ENCODE data around the gene PPL.

The PPL gene

GRCh38 chr16:4882000-4882632 lies 54.8 kb downstream of the PPL start:
- Histone ChIP-seq H3K9ac (no peak overlapping the region), H3K27ac (no peak overlapping the region), H3K4me1 (no peaks in the 10 kb centered on the region), H3K4me3 (no peak overlapping the region), H3K4me2 (no peak overlapping the region), H4K20me1 (peaks cover 76% of the 10 kb centered on the region), H3K27me3 (no peaks in the 10 kb centered on the region), H3K9me3 (no peaks in the 10 kb centered on the region), H3K36me3 (peaks cover 100% of the 10 kb centered on the region)
- no peak for TF ChIP-seq Cebpa-rat (IDR thresholded peaks at IDR 0.05)

- no peaks in the 10 kb centered on the region for H3K4me1 ChIP-seq
- no peak overlapping the region for H3K27ac ChIP-seq
- no peaks in the 10 kb centered on the region for H3K27me3 ChIP-seq
- peaks cover 86% of the 10 kb centered on the region for H4K20me1 ChIP-seq
- TF ChIP-seq Cebpa-rat (IDR thresholded peaks at IDR 0.05), result no peak
- no peak overlapping the region for H3K4me2 ChIP-seq
- no peak overlapping the region for H3K9ac ChIP-seq
- H3K9me3 ChIP-seq, result no peaks in the 10 kb centered on the region
- H3K36me3 ChIP-seq, result peaks cover 100% of the 10 kb centered on the region
- no peak overlapping the region for H3K4me3 ChIP-seq
Observed at GRCh38 chr16:4880006-4880580, 56.9 kb downstream of the PPL start.

- H3K4me1 ChIP-seq, result no peaks in the 10 kb centered on the region
- no peak overlapping the region for H3K4me2 ChIP-seq
- no peak overlapping the region for H3K9ac ChIP-seq
- no peaks in the 10 kb centered on the region for H3K27me3 ChIP-seq
- TF ChIP-seq Cebpa-rat (IDR thresholded peaks at IDR 0.05), result no peak
- no peak overlapping the region for H3K4me3 ChIP-seq
- no peaks in the 10 kb centered on the region for H3K9me3 ChIP-seq
- peaks cover 100% of the 10 kb centered on the region for H3K36me3 ChIP-seq
- no peak overlapping the region for H3K27ac ChIP-seq
- peaks cover 86% of the 10 kb centered on the region for H4K20me1 ChIP-seq
Observed at GRCh38 chr16:4879049-4879448, 57.9 kb downstream of the PPL start.

GRCh38 chr16:4877380-4877685 lies 59.6 kb downstream of the PPL start:
- Histone ChIP-seq H3K27ac (no peak overlapping the region), H3K9ac (no peak overlapping the region), H3K4me2 (no peak overlapping the region), H4K20me1 (peaks cover 74% of the 10 kb centered on the region), H3K4me3 (no peak overlapping the region), H3K27me3 (no peaks in the 10 kb centered on the region), H3K4me1 (no peaks in the 10 kb centered on the region), H3K36me3 (peaks cover 100% of the 10 kb centered on the region), H3K9me3 (no peaks in the 10 kb centered on the region)
- no peak for TF ChIP-seq Cebpa-rat (IDR thresholded peaks at IDR 0.05)

GRCh38 chr16:4876646-4877379 lies 60.1 kb downstream of the PPL start:
- peaks cover 99% of the 10 kb centered on the region for H3K36me3 ChIP-seq
- TF ChIP-seq Cebpa-rat (IDR thresholded peaks at IDR 0.05), result no peak
- H3K4me1 ChIP-seq, result no peaks in the 10 kb centered on the region
- peaks cover 71% of the 10 kb centered on the region for H4K20me1 ChIP-seq
- no peaks in the 10 kb centered on the region for H3K27me3 ChIP-seq
- no peak overlapping the region for H3K4me2 ChIP-seq
- no peak overlapping the region for H3K9ac ChIP-seq
- H3K4me3 ChIP-seq, result no peak overlapping the region
- H3K9me3 ChIP-seq, result no peaks in the 10 kb centered on the region
- H3K27ac ChIP-seq, result no peak overlapping the region

- Histone ChIP-seq H3K9ac (no peak overlapping the region), H3K9me3 (no peaks in the 10 kb centered on the region), H3K4me3 (no peak overlapping the region), H3K27ac (no peak overlapping the region), H3K27me3 (no peaks in the 10 kb centered on the region), H3K4me1 (no peaks in the 10 kb centered on the region), H4K20me1 (peaks cover 68% of the 10 kb centered on the region), H3K36me3 (peaks cover 99% of the 10 kb centered on the region), H3K4me2 (no peak overlapping the region)
- no peak for TF ChIP-seq Cebpa-rat (IDR thresholded peaks at IDR 0.05)
Observed at GRCh38 chr16:4874666-4875065, 62.3 kb downstream of the PPL start.

GRCh38 chr16:4873091-4873490 lies 63.9 kb downstream of the PPL start:
- Histone ChIP-seq H3K4me3 (no peak overlapping the region), H3K9me3 (no peaks in the 10 kb centered on the region), H3K4me1 (no peaks in the 10 kb centered on the region), H3K4me2 (no peak overlapping the region), H3K36me3 (peaks cover 99% of the 10 kb centered on the region), H3K27ac (no peak overlapping the region), H3K9ac (no peak overlapping the region), H4K20me1 (peaks cover 72% of the 10 kb centered on the region), H3K27me3 (no peaks in the 10 kb centered on the region)
- TF ChIP-seq Cebpa-rat (IDR thresholded peaks at IDR 0.05), result no peak

- no peak overlapping the region for H3K4me2 ChIP-seq
- peaks cover 99% of the 10 kb centered on the region for H3K36me3 ChIP-seq
- H4K20me1 ChIP-seq, result peaks cover 75% of the 10 kb centered on the region
- no peak overlapping the region for H3K27ac ChIP-seq
- H3K27me3 ChIP-seq, result no peaks in the 10 kb centered on the region
- no peaks in the 10 kb centered on the region for H3K9me3 ChIP-seq
- no peaks in the 10 kb centered on the region for H3K4me1 ChIP-seq
- H3K4me3 ChIP-seq, result no peak overlapping the region
- no peak overlapping the region for H3K9ac ChIP-seq
- no peak for TF ChIP-seq Cebpa-rat (IDR thresholded peaks at IDR 0.05)
Observed at GRCh38 chr16:4871071-4871470, 65.9 kb downstream of the PPL start.

- Histone ChIP-seq H3K4me2 (no peak overlapping the region), H3K9ac (no peak overlapping the region), H3K36me3 (peaks cover 92% of the 10 kb centered on the region), H3K9me3 (no peaks in the 10 kb centered on the region), H3K4me1 (peaks cover 4% of the 10 kb centered on the region), H3K27ac (no peak overlapping the region), H3K27me3 (no peaks in the 10 kb centered on the region), H3K4me3 (no peak overlapping the region), H4K20me1 (peaks cover 76% of the 10 kb centered on the region)
- no peak for TF ChIP-seq Cebpa-rat (IDR thresholded peaks at IDR 0.05)
Observed at GRCh38 chr16:4870138-4870671, 66.7 kb downstream of the PPL start.

GRCh38 chr16:4869147-4869805 lies 67.7 kb downstream of the PPL start:
- no peak overlapping the region for H3K4me2 ChIP-seq
- peaks cover 89% of the 10 kb centered on the region for H3K36me3 ChIP-seq
- no peaks in the 10 kb centered on the region for H3K9me3 ChIP-seq
- no peak for TF ChIP-seq Cebpa-rat (IDR thresholded peaks at IDR 0.05)
- H3K4me3 ChIP-seq, result no peak overlapping the region
- peaks cover 76% of the 10 kb centered on the region for H4K20me1 ChIP-seq
- no peak overlapping the region for H3K9ac ChIP-seq
- H3K4me1 ChIP-seq, result peaks cover 10% of the 10 kb centered on the region
- no peaks in the 10 kb centered on the region for H3K27me3 ChIP-seq
- H3K27ac ChIP-seq, result no peak overlapping the region
